Coronary artery (tissue), 2 donors: ENCODE results near the gene CDC37.
A peak's percentile ranks its signal among the peaks of the same experiment; 100 is the strongest.

Experiments
- DNase-seq: peaks from one replicate; pipeline ENCODE4 v3.0.0-alpha.2; 2017; ENCODE audit warnings: low spot score
- H3K27ac ChIP-seq, 2 donors: fragments of 200-600 bp; sonication (generic); one replicate each; pipeline ENCODE4 v1.5.1; 2016 to 2019
- H3K4me3 ChIP-seq: fragments of 200-600 bp; sonication (generic); 2 replicates; pipeline ENCODE4 v1.5.1; 2016; ENCODE audit warnings: mild to moderate bottlenecking, moderate library complexity
- CTCF ChIP-seq: fragments of 200-600 bp; sonication (generic); IDR thresholded peaks from one replicate; pipeline ENCODE4 v1.5.1; 2019; ENCODE audit warnings: antibody characterized with exemption

The CDC37 gene

GRCh38 chr19:10433131-10433536 is 29.8 kb upstream of the CDC37 start:
- H3K4me3 ChIP-seq: no peak overlapping the region
- no peak overlapping the region for H3K27ac ChIP-seq
- DNase-seq: no peak
- no peak for TF ChIP-seq CTCF

- Histone ChIP-seq H3K27ac (no peak overlapping the region), H3K4me3 (peak overlapping the region; percentile 79)
- TF ChIP-seq CTCF: no peak
Observed at GRCh38 chr19:10432736-10433130, 29.4 kb upstream of the CDC37 start.

GRCh38 chr19:10431943-10432735 is 28.8 kb upstream of the CDC37 start:
- H3K4me3 ChIP-seq: peak overlapping the region; percentile 79
- H3K27ac ChIP-seq: peak overlapping the region in 1 of 2 donors; percentile 69
- no peak for DNase-seq
- no peak for TF ChIP-seq CTCF

More at GRCh38 chr19:10432736-10433130, 29.4 kb upstream of the CDC37 start:
- DNase-seq: no peak

- Histone ChIP-seq H3K4me3 (peak overlapping the region; percentile 79), H3K27ac (peak overlapping the region in 1 of 2 donors; percentile 69)
- no peak for TF ChIP-seq CTCF
- DNase-seq: no peak
Observed at GRCh38 chr19:10431254-10431942, 28.1 kb upstream of the CDC37 start.

- no peak for DNase-seq
- no peak for TF ChIP-seq CTCF
- peak overlapping the region in 1 of 2 donors; percentile 63 for H3K27ac ChIP-seq
Observed at GRCh38 chr19:10430505-10431253, 27.3 kb upstream of the CDC37 start.

GRCh38 chr19:10428996-10429381 is 25.6 kb upstream of the CDC37 start:
- Histone ChIP-seq H3K4me3 (no peak overlapping the region), H3K27ac (no peak overlapping the region)
- TF ChIP-seq CTCF: no peak
- DNase-seq: no peak

More at GRCh38 chr19:10430505-10431253, 27.3 kb upstream of the CDC37 start:
- peak overlapping the region; percentile 79 for H3K4me3 ChIP-seq
